SK-N-MC (cell line): ENCODE measurements around the gene GTF2H3.

Source experiments
- EZH2 ChIP-seq: fragments of 200-600 bp; sonication (generic); IDR thresholded peaks from one replicate; pipeline ENCODE4 v1.6.1; 2017; ENCODE audit warnings: antibody characterized with exemption
- POLR2AphosphoS5 ChIP-seq: IDR thresholded peaks from 2 replicates; pipeline ENCODE4 v1.6.1; 2012; ENCODE audit warnings: mild to moderate bottlenecking, low read depth, low read length, borderline replicate concordance

- TF ChIP-seq EZH2: no peak
- no peak for TF ChIP-seq POLR2AphosphoS5
Measured at GRCh38 chr12:123598522-123598921, 35.1 kb upstream of the GTF2H3 start.
